ENCODE results near the gene PCDHAC2.

- no peak for TF ChIP-seq EP300 (IDR thresholded peaks at IDR 0.05; ENCODE audit: borderline replicate concordance)
- TF ChIP-seq CEBPB (IDR thresholded peaks at IDR 0.05), result no peak
- no peak for TF ChIP-seq CREB1 (IDR thresholded peaks at IDR 0.05; ENCODE audit: low read depth)
- TF ChIP-seq NFIC (IDR thresholded peaks at IDR 0.05), result no peak
- TF ChIP-seq YY1 (IDR thresholded peaks at IDR 0.05; ENCODE audit: low read depth), result no peak
- no peak for TF ChIP-seq TAF1 (IDR thresholded peaks at IDR 0.05; ENCODE audit: low read depth)
- no peak for TF ChIP-seq TCF12 (IDR thresholded peaks at IDR 0.05; ENCODE audit: low read depth)
- TF ChIP-seq REST (IDR thresholded peaks at IDR 0.05; ENCODE audit: low read depth), result no peak
- no peak for TF ChIP-seq FOXM1 (IDR thresholded peaks at IDR 0.05; ENCODE audit: borderline replicate concordance, low read depth)
These were observed at the start of gene PCDHAC2 for GRCh38 chr5:140966293-140967225.

Data from Ishikawa (cell line).